Activated CD8-positive, alpha-beta memory T cell treated with anti-CD3 and anti-CD28 coated beads, Interleukin-2, amount 50 U/mL, for 24 hours (primary cell): ENCODE measurements around the gene TPRG1.
A peak's percentile ranks its signal among the peaks of the same experiment; 100 is the strongest.

Experiments
- DNase-seq: peaks from one replicate; pipeline ENCODE4 v3.0.0-alpha.2; 2020; ENCODE audit errors: extremely low read depth

The TPRG1 gene

DNA sequence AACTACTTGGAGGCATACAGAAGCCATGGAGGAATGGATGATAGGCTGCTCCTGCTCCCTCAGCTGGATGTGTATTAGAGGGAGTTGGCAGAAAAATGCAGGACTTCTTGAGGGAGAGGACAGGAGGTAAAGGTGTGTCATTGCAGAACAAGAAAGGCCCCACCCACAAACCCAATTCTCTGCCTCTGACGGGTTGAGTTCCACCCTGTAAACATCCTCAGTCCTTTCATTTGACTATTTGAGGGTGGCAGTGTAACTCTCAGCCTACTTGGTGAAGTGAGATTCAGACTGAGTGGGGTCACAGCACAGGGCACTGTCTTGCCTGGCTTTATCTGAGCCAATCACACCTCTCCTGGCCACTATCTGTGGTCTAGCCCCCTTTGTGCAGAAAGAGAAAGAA is at the start of gene TPRG1:
Gene TPRG1, plus strand, starts transcription at position 265 of the 400 bp plus-strand sequence. CDS start 35,414 bp downstream, outside the sequence.
- DNase-seq = no peak

- DNase-seq = no peak
Measured at GRCh38 chr3:189122110-189122509, 49.7 kb upstream of the TPRG1 start.

- DNase-seq = no peak
Measured at GRCh38 chr3:189122526-189123205, 49.1 kb upstream of the TPRG1 start.

DNA sequence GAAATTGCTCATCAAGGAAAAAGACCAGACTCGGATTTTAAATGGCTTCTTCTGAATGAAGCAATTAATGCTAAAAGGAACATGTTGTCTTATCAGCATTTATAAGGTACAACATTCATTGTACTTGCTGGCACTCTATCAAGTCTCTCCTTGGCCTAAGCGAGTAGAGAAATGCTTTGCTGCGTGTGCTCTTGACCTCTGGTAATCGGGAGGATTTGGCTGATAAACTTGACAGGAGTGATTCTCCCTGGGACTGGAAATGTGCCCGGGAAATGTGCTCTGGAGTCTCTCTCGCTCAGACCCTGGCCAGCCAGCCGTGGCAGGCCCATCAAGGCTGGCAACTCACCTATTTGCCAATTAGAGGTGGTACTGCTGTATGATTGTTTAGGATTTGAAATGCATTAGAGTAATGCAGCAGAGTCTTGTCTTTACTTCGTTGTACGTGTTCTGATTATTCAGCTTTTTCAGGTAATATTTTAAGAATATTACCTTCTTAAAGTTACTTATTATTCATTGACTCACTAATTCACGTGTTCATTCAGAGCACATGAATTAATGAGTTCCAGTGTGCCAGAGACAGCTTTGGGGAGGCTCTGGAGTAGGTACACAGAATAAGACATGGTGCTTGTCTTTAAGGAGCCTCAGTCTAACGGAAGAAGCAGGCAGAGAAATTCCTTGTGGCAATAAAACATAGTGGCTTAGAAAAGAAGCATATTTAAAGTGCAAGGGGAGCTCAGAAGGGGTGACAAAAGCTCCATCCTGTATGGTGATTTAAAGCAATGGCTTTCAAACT is 48.0 kb upstream of the TPRG1 start:
- no peak for DNase-seq

- DNase-seq = peak; percentile 62
Measured at GRCh38 chr3:189132231-189132671, 39.5 kb upstream of the TPRG1 start.

- DNase-seq = no peak
Measured at GRCh38 chr3:189132839-189133238, 38.9 kb upstream of the TPRG1 start.

DNA sequence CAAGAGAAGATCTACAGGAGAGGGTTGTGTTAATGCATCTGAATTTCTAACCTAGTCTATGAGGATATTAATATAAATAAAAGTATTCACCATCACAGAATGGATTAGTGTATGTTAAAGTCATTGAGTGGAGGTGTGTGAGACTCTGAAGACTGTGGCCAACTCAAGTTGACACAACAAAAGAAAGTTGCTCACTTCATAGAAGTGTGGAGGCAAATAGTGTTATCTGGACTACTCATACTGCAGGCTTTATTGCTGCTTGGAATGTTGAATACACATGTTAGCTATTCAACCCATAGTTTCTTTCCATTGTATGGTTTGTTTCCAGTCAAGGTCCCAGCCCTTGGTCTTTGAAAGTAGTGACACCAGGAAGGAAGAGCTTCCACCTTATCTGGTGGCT is 38.0 kb upstream of the TPRG1 start:
- no peak for DNase-seq

DNA sequence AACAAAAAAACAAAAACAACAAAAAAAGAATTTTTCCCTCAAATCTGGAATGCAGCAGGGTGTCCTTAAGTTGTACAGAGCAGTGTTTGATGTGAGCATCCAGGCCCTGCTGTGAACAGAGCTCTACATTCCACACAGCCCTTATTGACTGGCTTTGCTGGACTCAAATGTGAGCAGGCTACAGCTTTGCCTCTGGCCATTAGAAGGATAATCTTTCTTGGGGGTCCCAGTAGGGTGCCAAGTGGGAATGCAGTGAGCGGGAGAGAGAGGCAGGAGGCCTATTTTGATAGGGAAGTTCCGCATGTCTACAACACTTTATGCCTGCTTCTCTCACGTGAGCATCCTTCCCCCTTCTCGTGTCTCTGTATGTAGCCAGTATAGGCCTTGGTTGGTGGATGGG is 34.4 kb upstream of the TPRG1 start:
- DNase-seq = no peak

GRCh38 chr3:189138901-189139610 is 32.7 kb upstream of the TPRG1 start:
- no peak for DNase-seq

DNA sequence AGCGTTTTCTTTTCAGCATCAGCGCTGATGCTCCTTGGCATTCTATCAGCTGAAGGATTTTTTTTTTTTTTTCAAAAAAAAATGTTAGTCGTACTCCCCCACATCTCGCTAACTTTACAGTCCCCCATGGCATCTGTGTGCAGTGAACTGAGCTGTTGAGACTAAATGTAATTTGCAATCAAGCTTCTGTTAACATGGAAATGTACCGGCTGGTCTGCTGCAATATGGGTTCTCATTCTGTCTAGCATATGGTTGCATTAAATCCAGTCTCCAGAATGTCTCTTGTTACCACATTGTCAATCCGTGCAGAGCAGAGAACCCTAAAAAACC is 32.2 kb upstream of the TPRG1 start:
- DNase-seq = no peak

DNA sequence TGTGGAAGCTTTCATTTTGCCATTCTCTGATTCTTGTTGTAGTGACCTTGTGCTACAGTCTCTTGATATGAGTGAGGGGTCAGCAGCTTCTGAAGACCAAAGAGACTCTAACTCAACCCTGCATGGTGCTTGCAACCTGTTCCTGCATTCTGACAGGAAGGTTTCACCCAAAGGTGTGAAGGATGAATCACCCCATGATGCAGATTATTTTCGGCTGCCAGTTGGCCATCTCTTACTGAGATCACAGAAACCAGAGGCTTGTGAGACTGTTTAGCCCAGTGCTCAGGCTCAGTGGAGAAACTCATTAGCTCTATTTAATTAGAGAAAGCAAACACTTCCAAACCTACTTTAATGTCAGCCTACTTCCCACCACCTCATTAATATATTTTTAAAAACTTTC is 29.2 kb upstream of the TPRG1 start:
- DNase-seq = no peak

GRCh38 chr3:189143321-189143720 is 28.4 kb upstream of the TPRG1 start:
- DNase-seq = no peak

- no peak for DNase-seq
Measured at GRCh38 chr3:189143771-189144170, 28.0 kb upstream of the TPRG1 start.

GRCh38 chr3:189144645-189145044 is 27.1 kb upstream of the TPRG1 start:
- DNase-seq = no peak

- no peak for DNase-seq
Measured at GRCh38 chr3:189146848-189147247, 24.9 kb upstream of the TPRG1 start.

GRCh38 chr3:189148081-189148507 is 23.7 kb upstream of the TPRG1 start:
- peak; percentile 51 for DNase-seq

DNA sequence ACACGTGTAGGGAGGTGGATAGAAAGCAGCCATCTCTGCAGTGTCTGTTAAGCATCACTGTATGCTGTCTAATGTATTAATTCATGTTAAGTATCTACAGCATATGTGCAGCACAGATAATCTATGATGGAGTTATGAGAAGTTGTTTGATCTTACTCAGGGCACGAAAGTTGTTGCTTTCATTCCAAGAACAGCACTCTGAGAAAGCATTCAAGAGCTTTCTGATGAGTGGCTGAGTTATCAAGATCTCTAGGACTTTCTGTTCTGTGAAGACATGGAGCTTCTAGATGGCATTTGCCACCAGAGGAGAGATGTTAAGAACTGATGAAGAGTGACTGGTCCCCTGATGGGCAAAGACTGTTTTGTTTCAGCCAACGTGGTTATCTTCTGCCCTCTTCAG is 22.6 kb upstream of the TPRG1 start:
- DNase-seq = no peak

GRCh38 chr3:189157232-189158007 is 14.4 kb upstream of the TPRG1 start:
- DNase-seq = no peak

DNA sequence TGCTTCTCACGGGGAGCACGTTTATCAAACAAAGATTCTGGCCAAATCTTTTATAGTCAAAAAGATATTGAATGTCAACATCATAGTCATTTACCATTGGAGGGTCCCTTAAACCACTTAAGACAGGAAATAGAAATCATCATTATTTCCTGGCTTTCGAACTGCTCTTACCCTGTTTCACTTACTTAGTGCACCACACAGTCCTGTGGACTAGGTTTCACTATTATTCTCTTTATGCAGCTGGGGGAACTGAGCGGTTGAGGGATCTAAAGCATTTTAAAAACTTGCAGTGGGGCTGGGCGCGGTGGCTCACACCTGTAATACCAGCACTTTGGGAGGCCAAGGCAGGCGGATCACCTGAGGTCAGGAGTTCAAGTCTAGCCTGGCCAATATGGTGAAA is 13.7 kb upstream of the TPRG1 start:
- DNase-seq = no peak

DNA sequence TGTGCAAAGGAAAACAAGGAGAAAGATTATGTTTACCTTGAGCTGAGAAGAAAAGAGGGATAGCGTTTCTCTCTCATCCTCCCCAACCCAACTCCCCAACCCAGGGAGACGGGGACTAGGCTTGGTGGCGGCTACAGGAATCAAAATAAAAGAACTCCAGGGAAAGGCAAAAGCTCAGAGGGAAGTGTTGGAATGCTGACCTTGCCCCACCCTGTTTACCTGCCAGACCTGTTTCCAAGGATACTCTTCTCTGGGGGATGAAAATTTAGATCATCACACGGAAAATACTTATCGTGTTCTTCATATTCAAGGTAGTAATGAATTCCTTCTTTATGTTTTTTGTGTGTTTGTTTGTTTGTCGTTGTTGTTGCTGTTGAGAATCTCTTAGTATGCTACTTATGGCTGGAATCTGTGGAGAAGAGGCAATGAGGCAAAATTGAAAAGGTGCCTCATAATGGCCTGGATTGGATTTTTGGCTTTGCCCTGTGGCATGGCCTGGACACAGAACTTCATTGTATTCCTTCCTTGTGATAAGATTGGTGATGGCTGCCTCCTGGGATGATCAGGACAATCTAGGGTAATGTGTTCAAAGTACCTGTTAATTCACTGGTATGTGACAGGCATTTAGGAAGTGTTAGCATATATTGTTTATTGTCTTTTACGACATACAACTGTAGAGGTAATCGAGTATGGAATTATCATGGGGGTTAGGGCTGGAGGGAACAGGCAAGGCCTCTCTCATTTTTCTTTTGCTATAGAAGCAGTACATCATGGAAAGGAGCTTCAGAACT is 11.1 kb upstream of the TPRG1 start:
- no peak for DNase-seq

GRCh38 chr3:189165092-189165612 is 6.6 kb upstream of the TPRG1 start:
- DNase-seq = no peak
